DND-41 (cell line): ENCODE results near the gene HM13.
"Not testable (repeated sequence)": the region's sequence is repeated elsewhere in the genome, so short reads cannot be mapped to it uniquely, and the experiment has no call there.

Source experiments
- ATAC-seq: fragments of 200-7000 bp; cut with Tn5 transposase; 3 replicates; pipeline ENCODE4 v1.9.1; 2021; ENCODE audit warnings: low read depth; ENCODE audit not compliant: insufficient read depth
- DNase-seq: peaks from one replicate; pipeline ENCODE4 v3.0.0-alpha.2; 2020
- H2AFZ ChIP-seq: 2 replicates; pipeline ENCODE4 v1.6.0; 2012; ENCODE audit warnings: low read depth, low read length
- H3K27ac ChIP-seq: 2 replicates; pipeline ENCODE4 v1.5.1; 2012; ENCODE audit warnings: low read length, inconsistent platforms
- H3K27me3 ChIP-seq: fragments of 200-600 bp; sonication (generic); 2 replicates; pipeline ENCODE4 v1.6.0; 2012; ENCODE audit warnings: low read length, mild to moderate bottlenecking, inconsistent platforms; ENCODE audit not compliant: insufficient read depth, poor library complexity
- H3K36me3 ChIP-seq: 2 replicates; pipeline ENCODE4 v1.5.1; 2012; ENCODE audit warnings: low read length, inconsistent platforms; ENCODE audit not compliant: insufficient read depth
- H3K4me1 ChIP-seq: 2 replicates; pipeline ENCODE4 v1.5.1; 2012; ENCODE audit warnings: mild to moderate bottlenecking, low read length; ENCODE audit not compliant: insufficient read depth
- H3K4me2 ChIP-seq: 2 replicates; pipeline ENCODE4 v1.6.0; 2012; ENCODE audit warnings: mild to moderate bottlenecking, moderate library complexity, low read length, inconsistent platforms; ENCODE audit not compliant: insufficient read depth
- H3K4me3 ChIP-seq, 2 experiments: fragments of 200-600 bp in 1 of 2; shearing (Covaris generic) in 1 of 2; 2 replicates each; pipeline ENCODE4 v1.5.1; 2012 to 2016; ENCODE audit warnings: inconsistent platforms in 2 of 2, low read length in 2 of 2, mild to moderate bottlenecking in 2 of 2, low read depth in 1 of 2, moderate library complexity in 1 of 2
- H3K79me2 ChIP-seq: 2 replicates; pipeline ENCODE4 v1.6.0; 2012; ENCODE audit warnings: low read length, inconsistent platforms; ENCODE audit not compliant: insufficient read depth
- H3K9ac ChIP-seq: 2 replicates; pipeline ENCODE4 v1.6.0; 2012; ENCODE audit warnings: low read depth, mild to moderate bottlenecking, inconsistent platforms, low read length, moderate library complexity
- H3K9me3 ChIP-seq: 2 replicates; pipeline ENCODE4 v1.5.1; 2012; ENCODE audit warnings: low read length, moderate library complexity, mild to moderate bottlenecking, inconsistent platforms; ENCODE audit not compliant: insufficient read depth, severe bottlenecking
- H4K20me1 ChIP-seq: 2 replicates; pipeline ENCODE4 v1.6.0; 2012; ENCODE audit warnings: low read length; ENCODE audit not compliant: insufficient read depth
- CTCF ChIP-seq: IDR thresholded peaks from 2 replicates; pipeline ENCODE4 v1.5.1; 2012; ENCODE audit warnings: borderline replicate concordance, low read length, moderate library complexity, mild to moderate bottlenecking; ENCODE audit not compliant: poor library complexity, severe bottlenecking; ENCODE audit errors: extremely low read depth
- EZH2 ChIP-seq: IDR thresholded peaks from 3 replicates; pipeline ENCODE4 v1.6.1; 2012; ENCODE audit warnings: borderline replicate concordance, low read depth, mild to moderate bottlenecking, moderate library complexity, low read length, inconsistent platforms; ENCODE audit not compliant: severe bottlenecking

The HM13 gene

GRCh38 chr20:31579245-31579644 lies 65.0 kb downstream of the HM13 start:
- no peaks in the 10 kb centered on the region for H4K20me1 ChIP-seq
- TF ChIP-seq CTCF: no peak
- TF ChIP-seq EZH2: no peak

GRCh38 chr20:31579941-31580651 lies 65.9 kb downstream of the HM13 start:
- H3K9me3 ChIP-seq, H3K4me3 ChIP-seq, H3K4me1 ChIP-seq, H4K20me1 ChIP-seq, ATAC-seq, H3K4me2 ChIP-seq, H3K79me2 ChIP-seq, H3K36me3 ChIP-seq, H3K9ac ChIP-seq, H2AFZ ChIP-seq, DNase-seq, H3K27ac ChIP-seq, H3K27me3 ChIP-seq: not testable (repeated sequence)

More at GRCh38 chr20:31579245-31579644, 65.0 kb downstream of the HM13 start:
- H2AFZ ChIP-seq: no peak overlapping the region
- no peaks in the 10 kb centered on the region for H3K79me2 ChIP-seq
- no peak overlapping the region for H3K4me3 ChIP-seq
- ATAC-seq (no peak), DNase-seq (no peak)
- H3K4me2 ChIP-seq: no peak overlapping the region
- H3K9ac ChIP-seq: no peak overlapping the region
- H3K27me3 ChIP-seq: no peaks in the 10 kb centered on the region
- no peaks in the 10 kb centered on the region for H3K9me3 ChIP-seq
- H3K36me3 ChIP-seq: no peaks in the 10 kb centered on the region
- no peak overlapping the region for H3K27ac ChIP-seq
- H3K4me1 ChIP-seq: peaks cover under 1% of the 10 kb centered on the region; the same call in 1 of the 2 replicates

GRCh38 chr20:31580706-31581105 lies 66.5 kb downstream of the HM13 start:
- no peak for ATAC-seq
- no peaks in the 10 kb centered on the region for H3K27me3 ChIP-seq
- no peaks in the 10 kb centered on the region for H3K4me1 ChIP-seq
- no peak overlapping the region for H3K9ac ChIP-seq
- H3K4me3 ChIP-seq: no peak overlapping the region
- H3K4me2 ChIP-seq: no peak overlapping the region
- DNase-seq: no peak
- H3K9me3 ChIP-seq: no peaks in the 10 kb centered on the region
- TF ChIP-seq CTCF (no peak), EZH2 (no peak)
- no peaks in the 10 kb centered on the region for H3K79me2 ChIP-seq
- no peaks in the 10 kb centered on the region for H3K36me3 ChIP-seq
- no peak overlapping the region for H2AFZ ChIP-seq
- no peaks in the 10 kb centered on the region for H4K20me1 ChIP-seq
- no peak overlapping the region for H3K27ac ChIP-seq

GRCh38 chr20:31581391-31581790 lies 67.1 kb downstream of the HM13 start:
- no peaks in the 10 kb centered on the region for H4K20me1 ChIP-seq
- no peak overlapping the region for H3K4me3 ChIP-seq
- TF ChIP-seq EZH2 (no peak), CTCF (no peak)
- H3K9ac ChIP-seq: no peak overlapping the region
- ATAC-seq (no peak), DNase-seq (no peak)
- H3K27me3 ChIP-seq: no peaks in the 10 kb centered on the region
- H2AFZ ChIP-seq: no peak overlapping the region
- H3K36me3 ChIP-seq: no peaks in the 10 kb centered on the region
- H3K4me1 ChIP-seq: no peaks in the 10 kb centered on the region
- no peaks in the 10 kb centered on the region for H3K9me3 ChIP-seq
- H3K27ac ChIP-seq: no peak overlapping the region
- H3K79me2 ChIP-seq: no peaks in the 10 kb centered on the region
- no peak overlapping the region for H3K4me2 ChIP-seq
